RWPE1 (cell line): ENCODE data around the gene FGF3.
A peak's percentile ranks its signal among the peaks of the same experiment; 100 is the strongest.

Experiments
- CTCF ChIA-PET: fragments of 350-600 bp; sonication (Branson Sonifier 250); formaldehyde crosslinking; extraction: SDS; loops from one replicate; lab custom pipeline; 2021; lab: Yijun Ruan, JAX
- POLR2A ChIA-PET: fragments of 400-600 bp; formaldehyde crosslinking; extraction: SDS; loops from one replicate; lab custom pipeline; 2020; ENCODE audit warnings: antibody characterized with exemption; ENCODE audit not compliant: low non-redundant PET; lab: Yijun Ruan, JAX
- DNase-seq: peaks from one replicate; pipeline ENCODE4 v3.0.0; 2012; ENCODE audit warnings: low spot score
- H3K27ac ChIP-seq: fragments of 450-650 bp; 2 replicates; pipeline ENCODE4 v1.5.1; 2017
- TF ChIP-seq, protein P1 (sequence below): fragments of 450-650 bp; conservative IDR thresholded peaks from 2 replicates; pipeline ENCODE4 v1.5.1; 2017; ENCODE audit warnings: low read depth, mild to moderate bottlenecking

FGF3 gene

DNA sequence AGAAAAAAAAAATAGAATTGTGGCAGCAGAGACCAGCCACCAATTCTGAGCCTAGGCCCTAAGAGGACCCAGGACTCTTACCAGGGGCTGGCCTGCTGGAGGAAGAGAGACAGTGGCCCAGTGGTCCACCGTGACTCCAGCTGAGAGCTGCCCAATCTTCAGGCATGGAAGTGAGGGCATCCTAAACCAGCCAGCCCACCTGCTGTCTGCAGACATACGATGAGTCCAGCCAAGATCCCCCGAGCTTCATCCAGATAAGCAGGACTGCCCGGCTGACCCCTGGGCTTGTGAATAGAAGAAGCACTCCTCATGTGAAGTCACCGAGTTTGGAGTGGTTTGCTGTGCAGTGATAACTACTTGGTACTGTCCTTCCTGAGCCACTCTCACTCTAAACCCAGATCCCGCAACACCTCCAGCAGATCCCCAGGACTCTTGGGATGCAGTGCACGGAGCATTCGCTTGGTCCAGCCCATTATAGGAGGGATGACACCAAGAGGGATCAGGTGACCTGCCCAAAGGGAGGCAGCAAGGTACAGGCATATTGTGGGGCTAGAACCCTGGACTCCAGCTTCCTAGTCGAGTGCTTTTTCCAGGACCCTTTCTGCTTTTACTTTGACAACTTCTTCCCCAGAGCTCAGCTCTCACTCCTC is 41.7 kb upstream of the FGF3 start:
- ChIA-PET CTCF (no interaction called here), POLR2A (no interaction called here)
- TF ChIP-seq, protein P1, sequence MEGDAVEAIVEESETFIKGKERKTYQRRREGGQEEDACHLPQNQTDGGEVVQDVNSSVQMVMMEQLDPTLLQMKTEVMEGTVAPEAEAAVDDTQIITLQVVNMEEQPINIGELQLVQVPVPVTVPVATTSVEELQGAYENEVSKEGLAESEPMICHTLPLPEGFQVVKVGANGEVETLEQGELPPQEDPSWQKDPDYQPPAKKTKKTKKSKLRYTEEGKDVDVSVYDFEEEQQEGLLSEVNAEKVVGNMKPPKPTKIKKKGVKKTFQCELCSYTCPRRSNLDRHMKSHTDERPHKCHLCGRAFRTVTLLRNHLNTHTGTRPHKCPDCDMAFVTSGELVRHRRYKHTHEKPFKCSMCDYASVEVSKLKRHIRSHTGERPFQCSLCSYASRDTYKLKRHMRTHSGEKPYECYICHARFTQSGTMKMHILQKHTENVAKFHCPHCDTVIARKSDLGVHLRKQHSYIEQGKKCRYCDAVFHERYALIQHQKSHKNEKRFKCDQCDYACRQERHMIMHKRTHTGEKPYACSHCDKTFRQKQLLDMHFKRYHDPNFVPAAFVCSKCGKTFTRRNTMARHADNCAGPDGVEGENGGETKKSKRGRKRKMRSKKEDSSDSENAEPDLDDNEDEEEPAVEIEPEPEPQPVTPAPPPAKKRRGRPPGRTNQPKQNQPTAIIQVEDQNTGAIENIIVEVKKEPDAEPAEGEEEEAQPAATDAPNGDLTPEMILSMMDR = no peak
- DNase-seq = no peak
- H3K27ac ChIP-seq = no peak overlapping the region

DNA sequence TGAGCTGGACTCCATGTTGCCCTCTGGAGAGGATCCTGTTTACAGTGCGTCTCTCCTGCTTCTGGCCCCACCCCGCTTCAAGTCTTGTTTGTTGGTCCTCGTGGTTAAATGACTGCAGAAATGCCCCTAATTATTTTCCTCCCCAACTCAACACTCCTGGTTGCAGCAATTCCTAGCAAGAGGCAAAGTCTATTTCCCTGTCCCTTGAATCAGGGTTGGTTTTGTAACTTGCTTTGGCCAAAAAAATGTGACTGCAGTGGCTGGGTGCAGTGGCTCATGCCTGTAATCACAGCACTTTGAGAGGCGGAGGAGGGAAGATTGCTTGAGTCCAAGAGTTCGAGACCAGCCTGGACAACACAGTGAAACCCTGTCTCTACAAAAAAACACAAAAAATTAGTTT is 41.0 kb upstream of the FGF3 start:
- CTCF ChIA-PET = no interaction called here
- POLR2A ChIA-PET = no interaction called here
- TF ChIP-seq, protein P1 = no peak
- DNase-seq = no peak
- H3K27ac ChIP-seq = no peak overlapping the region

DNA sequence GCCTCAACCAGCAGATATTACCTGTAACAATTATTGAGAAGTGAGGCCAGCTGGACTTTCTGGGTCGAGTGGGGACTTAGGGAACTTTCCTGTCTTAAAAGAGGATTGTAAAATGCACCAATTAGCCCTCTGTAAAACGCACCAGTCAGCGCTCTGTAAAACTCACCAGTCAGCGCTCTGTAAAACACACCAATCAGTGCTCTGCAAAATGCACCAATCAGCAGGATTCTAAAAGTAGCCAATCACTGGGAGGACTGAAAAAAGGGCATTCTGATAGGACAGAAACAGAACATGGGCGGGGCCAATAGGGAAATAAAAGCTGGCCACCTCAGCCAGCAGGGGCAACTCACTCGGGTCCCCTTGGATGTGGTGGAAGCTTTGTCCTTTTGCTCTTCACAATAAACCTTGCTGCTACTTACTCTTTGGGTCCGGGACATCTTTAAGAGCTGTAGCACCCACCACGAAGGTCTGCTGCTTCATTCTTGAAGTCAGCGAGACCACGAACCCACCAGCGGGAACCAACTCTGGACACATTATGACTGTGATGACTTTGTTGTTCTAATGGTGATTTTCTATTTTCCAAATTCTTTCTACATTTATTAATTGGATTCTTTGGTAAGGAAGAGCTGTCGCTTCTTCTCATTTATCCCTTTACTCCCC is 40.2 kb upstream of the FGF3 start:
- CTCF ChIA-PET = interaction anchor here (0.6 kb wide), 1 partner anchor 9 kb away, joined by 3 read pairs; no protein-coding TSS in a partner anchor
- POLR2A ChIA-PET = no interaction called here
- no peak overlapping the region for H3K27ac ChIP-seq

DNA sequence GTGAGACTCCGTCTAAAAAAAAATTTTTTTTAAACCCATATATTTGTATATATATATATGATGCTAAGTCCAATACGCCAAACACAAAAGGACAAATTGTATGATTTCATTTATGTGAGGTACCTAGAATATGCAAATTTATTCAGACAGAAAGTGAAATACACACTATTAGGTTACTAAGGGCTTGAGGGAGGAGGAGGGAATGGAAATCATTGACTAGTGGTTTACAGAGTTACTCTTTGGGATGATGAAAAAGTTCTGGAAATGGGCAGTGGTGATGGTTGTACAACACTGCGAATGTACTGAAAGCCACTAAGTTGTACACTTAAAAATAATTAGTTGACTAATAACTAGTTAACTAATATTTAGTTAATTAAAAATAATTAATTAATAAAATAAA is 36.2 kb upstream of the FGF3 start:
- ChIA-PET POLR2A (no interaction called here), CTCF (interaction anchor here (0.7 kb wide), 1 partner anchor 93 kb away, joined by 4 read pairs; no protein-coding TSS in a partner anchor)
- TF ChIP-seq, protein P1 = no peak
- no peak overlapping the region for H3K27ac ChIP-seq
- DNase-seq = no peak

More for the DNA sequence above, 40.2 kb upstream of the FGF3 start:
- TF ChIP-seq, protein P1 = no peak
- DNase-seq = no peak

DNA sequence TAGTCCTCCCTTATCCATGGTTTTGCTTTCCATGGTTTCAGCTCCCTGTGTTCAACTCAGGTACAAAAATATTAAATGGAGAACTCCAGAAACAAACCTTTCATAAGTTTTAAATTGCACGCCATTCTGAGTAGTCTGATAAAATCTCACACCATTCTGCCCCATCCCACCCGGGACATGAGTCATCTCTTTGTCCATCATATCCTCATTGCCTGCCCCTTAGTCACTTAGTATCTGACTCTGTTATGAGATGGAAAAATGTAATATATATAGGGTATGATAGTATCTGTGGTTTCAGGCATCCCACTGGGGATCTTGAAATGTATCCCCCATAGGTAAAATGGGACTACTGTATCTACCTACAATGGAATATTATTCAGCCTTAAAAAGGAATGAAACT is 35.5 kb upstream of the FGF3 start:
- peak; percentile 73 for DNase-seq
- TF ChIP-seq, protein P1 = no peak
- CTCF ChIA-PET = interaction anchor here (0.7 kb wide), 1 partner anchor 94 kb away, joined by 4 read pairs; no protein-coding TSS in a partner anchor
- no peak overlapping the region for H3K27ac ChIP-seq
- POLR2A ChIA-PET = no interaction called here

DNA sequence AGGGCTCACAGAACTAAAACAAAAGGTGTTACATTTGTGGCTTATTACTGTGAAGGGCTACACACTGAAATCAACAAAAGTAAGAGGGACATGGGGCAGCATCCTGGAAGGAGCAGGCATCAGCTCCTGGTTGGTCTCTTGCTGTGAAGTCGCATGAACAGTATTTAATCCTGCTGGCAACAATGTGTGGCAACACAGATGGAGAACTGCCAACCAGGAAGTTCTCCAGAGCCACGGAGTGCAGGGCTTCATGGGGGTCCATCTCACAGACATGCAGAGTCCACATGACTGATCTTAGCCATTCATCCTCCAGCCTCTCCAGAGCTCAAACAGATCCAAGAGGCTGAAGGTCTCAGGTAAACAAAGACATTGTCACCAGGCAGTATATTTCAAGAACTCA is 32.8 kb upstream of the FGF3 start:
- no peak overlapping the region for H3K27ac ChIP-seq
- ChIA-PET POLR2A (no interaction called here), CTCF (no interaction called here)
- TF ChIP-seq, protein P1 = no peak
- DNase-seq = no peak
